HG03025 (cell line): ENCODE measurements around the gene MS4A18.
"Not testable (repeated sequence)": the region's sequence is repeated elsewhere in the genome, so short reads cannot be mapped to it uniquely, and the experiment has no call there.

Source experiments
- ATAC-seq: cut with Tn5 transposase; IDR thresholded peaks from one replicate; pipeline ENCODE4 v1.9.1; 2021; ENCODE audit warnings: mild to moderate bottlenecking, moderate library complexity; ENCODE audit not compliant: unreplicated experiment, low FRiP score

MS4A18 gene

GRCh38 chr11:60724420-60724819 is at the start of gene MS4A18:
Gene MS4A18, plus strand, starts transcription at chr11:60724720.
- ATAC-seq = no peak

GRCh38 chr11:60678231-60678630 is 46.3 kb upstream of the MS4A18 start:
- ATAC-seq = not testable (repeated sequence)

GRCh38 chr11:60679879-60680278 is 44.6 kb upstream of the MS4A18 start:
- no peak for ATAC-seq

- ATAC-seq = no peak
Observed at GRCh38 chr11:60680455-60681119, 43.9 kb upstream of the MS4A18 start.

- ATAC-seq = not testable (repeated sequence)
Observed at GRCh38 chr11:60684541-60684848, 40.0 kb upstream of the MS4A18 start.

GRCh38 chr11:60691661-60692060 is 32.9 kb upstream of the MS4A18 start:
- no peak for ATAC-seq

GRCh38 chr11:60699284-60699691 is 25.2 kb upstream of the MS4A18 start, which contains the start of gene MS4A8:
Gene MS4A8, plus strand, starts transcription at chr11:60699612. Its CDS starts 1,249 bp downstream, at chr11:60700861.
- no peak for ATAC-seq

GRCh38 chr11:60699936-60700335 is 24.6 kb upstream of the MS4A18 start:
- no peak for ATAC-seq

- ATAC-seq = no peak
Observed at GRCh38 chr11:60700689-60701468, 23.6 kb upstream of the MS4A18 start.

- no peak for ATAC-seq
Observed at GRCh38 chr11:60701469-60701818, 23.1 kb upstream of the MS4A18 start.

- ATAC-seq = no peak
Observed at GRCh38 chr11:60703374-60703773, 21.1 kb upstream of the MS4A18 start.

GRCh38 chr11:60705895-60706294 is 18.6 kb upstream of the MS4A18 start:
- no peak for ATAC-seq

- ATAC-seq = no peak
Observed at GRCh38 chr11:60706931-60707330, 17.6 kb upstream of the MS4A18 start.

GRCh38 chr11:60710482-60710881 is 14.0 kb upstream of the MS4A18 start:
- no peak for ATAC-seq

GRCh38 chr11:60711276-60711675 is 13.2 kb upstream of the MS4A18 start:
- no peak for ATAC-seq

GRCh38 chr11:60713423-60713822 is 11.1 kb upstream of the MS4A18 start:
- ATAC-seq = not testable (repeated sequence)

GRCh38 chr11:60717956-60718355 is 6.6 kb upstream of the MS4A18 start:
- no peak for ATAC-seq

- no peak for ATAC-seq
Observed at GRCh38 chr11:60718524-60719316, 5.8 kb upstream of the MS4A18 start.

GRCh38 chr11:60719391-60719790 is 5.1 kb upstream of the MS4A18 start:
- ATAC-seq = no peak

GRCh38 chr11:60720460-60720859 is 4.1 kb upstream of the MS4A18 start:
- ATAC-seq = no peak

GRCh38 chr11:60725592-60725991 is 1.1 kb downstream of the MS4A18 start:
- no peak for ATAC-seq
